SU-DHL-6 (cell line): ENCODE measurements around the gene RENBP.
"Not testable (repeated sequence)": the region's sequence is repeated elsewhere in the genome, so short reads cannot be mapped to it uniquely, and the experiment has no call there.

Experiments used
- H2AFZ ChIP-seq: fragments of 200-600 bp; sonication (generic); 2 replicates; pipeline ENCODE4 v1.6.1; 2014; ENCODE audit warnings: low read depth, mild to moderate bottlenecking, moderate library complexity, mixed read lengths, antibody characterized with exemption, low read length; ENCODE audit not compliant: severe bottlenecking
- H3F3A ChIP-seq: fragments of 200-600 bp; shearing (Covaris generic); 2 replicates; pipeline ENCODE4 v1.6.0; 2016; ENCODE audit warnings: antibody characterized with exemption, mild to moderate bottlenecking; ENCODE audit not compliant: insufficient read depth
- H3K27ac ChIP-seq: fragments of 200-600 bp; sonication (generic); 2 replicates; pipeline ENCODE4 v1.5.1; 2016; ENCODE audit warnings: low read depth, mild to moderate bottlenecking, low read length, moderate library complexity, mixed read lengths
- H3K27me3 ChIP-seq: fragments of 200-600 bp; sonication (generic), shearing (Covaris generic); 2 replicates; pipeline ENCODE4 v1.6.0; 2014; ENCODE audit warnings: mild to moderate bottlenecking, low read length
- H3K36me3 ChIP-seq: fragments of 200-600 bp; sonication (generic); 2 replicates; pipeline ENCODE4 v1.6.1; 2014; ENCODE audit warnings: mild to moderate bottlenecking, low read length, mixed read lengths
- H3K4me2 ChIP-seq: fragments of 300-600, 200-600 bp; shearing (Covaris generic), sonication (generic); 2 replicates; pipeline ENCODE4 v1.6.0; 2014; ENCODE audit warnings: low read length, low read depth, mild to moderate bottlenecking; ENCODE audit not compliant: poor library complexity, severe bottlenecking
- H3K4me3 ChIP-seq: fragments of 200-600 bp; sonication (generic); 2 replicates; pipeline ENCODE4 v1.5.1; 2014; ENCODE audit warnings: antibody characterized with exemption, low read length, mild to moderate bottlenecking, mixed read lengths; ENCODE audit not compliant: insufficient read depth, poor library complexity, severe bottlenecking
- H3K79me2 ChIP-seq: fragments of 200-600 bp; sonication (generic); 2 replicates; pipeline ENCODE4 v1.6.1; 2014; ENCODE audit warnings: mild to moderate bottlenecking, low read length, moderate library complexity; ENCODE audit not compliant: insufficient read depth
- H3K9ac ChIP-seq: fragments of 200-600 bp; sonication (generic); 2 replicates; pipeline ENCODE4 v1.7.0; 2014; ENCODE audit warnings: mild to moderate bottlenecking, low read length
- H3K9me2 ChIP-seq: fragments of 200-600 bp; sonication (generic); replicated peaks from 2 replicates; pipeline ENCODE4 v1.6.1; 2014; ENCODE audit warnings: low read length; ENCODE audit not compliant: insufficient read depth
- H3K9me3 ChIP-seq: fragments of 200-600 bp; sonication (generic); 2 replicates; pipeline ENCODE4 v1.6.1; 2014; ENCODE audit warnings: low read length, mixed read lengths; ENCODE audit not compliant: insufficient read depth
- H4K20me1 ChIP-seq: fragments of 200-600 bp; sonication (generic); 2 replicates; pipeline ENCODE4 v1.6.1; 2014; ENCODE audit warnings: low read depth, mild to moderate bottlenecking, antibody characterized with exemption, low read length, moderate library complexity, mixed read lengths
- EZH2phosphoT487 ChIP-seq: fragments of 200-600 bp; sonication (generic), shearing (Covaris generic); conservative IDR thresholded peaks from 2 replicates; pipeline ENCODE4 v1.6.1; 2018; ENCODE audit warnings: mild to moderate bottlenecking, antibody characterized with exemption, low read length, moderate library complexity, mixed read lengths
- TF ChIP-seq, protein P1 (sequence below): fragments of 200-600 bp; sonication (generic); IDR thresholded peaks from one replicate; pipeline ENCODE4 v1.5.1; 2017; ENCODE audit warnings: antibody characterized with exemption, mild to moderate bottlenecking, low read length, moderate library complexity; ENCODE audit not compliant: insufficient read depth, poor library complexity, severe bottlenecking

RENBP gene

DNA sequence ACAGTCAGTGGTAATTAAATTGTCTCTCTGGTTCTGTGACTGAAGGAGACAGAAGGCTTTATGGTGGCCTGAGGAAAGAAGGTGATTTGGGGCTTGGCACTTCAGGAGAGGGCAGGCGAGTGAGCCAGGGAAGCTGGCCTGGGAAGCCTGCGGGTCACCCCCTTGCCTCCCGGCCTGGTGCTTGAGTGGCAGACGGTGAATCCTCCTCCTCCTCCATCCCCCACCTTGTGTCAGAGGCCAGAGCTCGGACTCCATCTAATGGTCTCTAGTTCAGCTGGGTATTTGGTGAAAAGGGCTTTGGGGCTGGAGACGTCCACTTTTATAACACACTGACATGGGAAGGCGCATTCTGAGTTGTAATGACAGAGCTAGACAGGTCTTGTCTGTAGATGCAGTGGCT lies 36.8 kb upstream of the RENBP start:
- H3K4me3 ChIP-seq = no peak overlapping the region
- H3K79me2 ChIP-seq = no peaks in the 10 kb centered on the region
- H3K36me3 ChIP-seq = no peaks in the 10 kb centered on the region
- TF ChIP-seq, protein P1, sequence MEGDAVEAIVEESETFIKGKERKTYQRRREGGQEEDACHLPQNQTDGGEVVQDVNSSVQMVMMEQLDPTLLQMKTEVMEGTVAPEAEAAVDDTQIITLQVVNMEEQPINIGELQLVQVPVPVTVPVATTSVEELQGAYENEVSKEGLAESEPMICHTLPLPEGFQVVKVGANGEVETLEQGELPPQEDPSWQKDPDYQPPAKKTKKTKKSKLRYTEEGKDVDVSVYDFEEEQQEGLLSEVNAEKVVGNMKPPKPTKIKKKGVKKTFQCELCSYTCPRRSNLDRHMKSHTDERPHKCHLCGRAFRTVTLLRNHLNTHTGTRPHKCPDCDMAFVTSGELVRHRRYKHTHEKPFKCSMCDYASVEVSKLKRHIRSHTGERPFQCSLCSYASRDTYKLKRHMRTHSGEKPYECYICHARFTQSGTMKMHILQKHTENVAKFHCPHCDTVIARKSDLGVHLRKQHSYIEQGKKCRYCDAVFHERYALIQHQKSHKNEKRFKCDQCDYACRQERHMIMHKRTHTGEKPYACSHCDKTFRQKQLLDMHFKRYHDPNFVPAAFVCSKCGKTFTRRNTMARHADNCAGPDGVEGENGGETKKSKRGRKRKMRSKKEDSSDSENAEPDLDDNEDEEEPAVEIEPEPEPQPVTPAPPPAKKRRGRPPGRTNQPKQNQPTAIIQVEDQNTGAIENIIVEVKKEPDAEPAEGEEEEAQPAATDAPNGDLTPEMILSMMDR = no peak
- no peak for TF ChIP-seq EZH2phosphoT487
- no peaks in the 10 kb centered on the region for H4K20me1 ChIP-seq
- H3K27me3 ChIP-seq = no peaks in the 10 kb centered on the region
- no peak overlapping the region for H3K9ac ChIP-seq
- no peak overlapping the region for H3K27ac ChIP-seq
- no peaks in the 10 kb centered on the region for H3K9me3 ChIP-seq
- H3K9me2 ChIP-seq = no peaks in the 10 kb centered on the region
- no peak overlapping the region for H2AFZ ChIP-seq
- H3K4me2 ChIP-seq = no peak overlapping the region
- no peaks in the 10 kb centered on the region for H3F3A ChIP-seq

DNA sequence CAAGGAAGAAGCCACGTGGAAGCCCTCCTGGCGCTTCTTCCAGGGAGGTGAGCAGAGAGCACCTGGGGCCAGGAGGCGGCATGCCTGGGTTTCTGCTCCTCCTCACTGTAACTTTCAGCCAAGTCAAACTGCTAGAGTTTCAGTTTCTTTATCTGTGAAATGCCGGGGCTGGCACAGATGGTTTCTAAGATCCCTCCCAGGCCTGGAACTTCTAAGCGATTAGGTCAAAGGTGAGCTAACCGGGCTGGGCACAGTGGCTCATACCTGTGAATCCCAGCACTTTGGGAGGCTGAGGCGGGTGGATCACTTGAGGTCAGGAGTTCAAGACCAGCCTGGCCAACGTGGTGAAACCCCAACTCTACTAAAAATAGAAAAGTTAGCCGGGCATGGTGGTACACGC lies 36.0 kb upstream of the RENBP start:
- H4K20me1 ChIP-seq, H3K4me2 ChIP-seq, H3K9ac ChIP-seq: not testable (repeated sequence)

DNA sequence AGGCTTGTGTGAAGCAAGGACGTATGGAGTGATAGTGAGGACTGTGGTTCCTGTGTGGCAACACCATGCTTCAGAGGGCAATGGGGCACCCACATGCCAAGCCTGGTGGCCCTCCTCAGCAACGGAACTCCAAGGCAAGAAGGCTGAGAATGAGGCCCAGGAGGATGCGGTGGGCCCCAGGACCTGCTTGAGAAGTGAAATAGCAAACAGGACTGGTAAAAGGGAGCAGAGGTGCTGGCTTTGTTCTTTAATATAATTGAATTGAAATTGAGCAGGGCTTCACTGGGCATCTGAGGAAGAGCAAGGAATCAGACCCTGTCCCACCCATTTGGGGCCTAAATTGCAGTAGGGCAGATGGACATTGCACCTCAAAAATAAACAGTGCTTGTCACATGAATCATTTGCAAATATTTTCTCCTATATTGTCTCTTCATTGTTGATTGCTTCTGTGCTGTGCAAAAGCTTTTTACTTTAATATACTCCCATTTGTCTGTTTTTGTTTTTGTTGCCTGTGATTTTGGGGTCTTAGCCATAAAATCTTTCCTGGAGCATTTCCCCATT lies 30.4 kb upstream of the RENBP start:
- H3K9ac ChIP-seq = no peak overlapping the region
- TF ChIP-seq, protein P1 = no peak

More for the DNA sequence above, 36.0 kb upstream of the RENBP start:
- not testable (repeated sequence) for H3K79me2 ChIP-seq, H3K9me3 ChIP-seq, H3K27ac ChIP-seq, H3K9me2 ChIP-seq, H2AFZ ChIP-seq, H3K4me3 ChIP-seq, H3K36me3 ChIP-seq, H3K27me3 ChIP-seq, H3F3A ChIP-seq

DNA sequence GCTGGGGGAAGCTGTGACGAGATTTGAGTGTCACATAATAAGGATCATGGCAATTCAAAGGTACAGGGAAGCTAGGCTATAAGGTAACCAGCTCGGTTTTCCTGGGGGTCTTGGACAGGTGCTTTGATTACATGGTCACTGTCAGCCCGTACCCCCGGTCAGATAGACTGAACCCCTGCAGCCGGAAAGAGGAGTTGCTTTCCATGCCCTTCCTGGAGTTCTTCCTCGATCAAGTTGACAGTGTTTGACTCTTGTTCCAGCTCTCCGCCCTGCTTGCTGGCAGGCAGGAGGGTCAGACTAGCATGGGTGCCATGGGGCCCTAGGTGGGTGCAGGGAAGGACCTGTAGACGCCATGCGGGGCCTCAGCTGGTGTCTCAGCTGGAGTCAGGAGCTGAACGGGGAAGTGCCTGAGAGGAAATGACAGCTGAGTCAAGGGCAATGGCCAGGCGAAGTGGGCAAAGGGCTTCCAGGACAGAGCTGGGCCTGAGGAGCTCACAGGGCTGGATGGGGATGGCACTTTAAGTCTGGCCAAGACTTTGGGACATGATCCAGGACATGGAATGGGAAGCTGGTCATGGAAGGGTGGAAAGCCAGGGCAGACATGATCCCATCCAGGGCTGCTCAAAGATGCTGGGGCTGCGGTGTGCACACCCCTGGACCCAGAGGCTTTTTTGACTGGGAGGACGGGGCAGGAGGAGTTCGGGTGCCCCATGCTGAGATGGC lies 29.7 kb upstream of the RENBP start:
- no peaks in the 10 kb centered on the region for H3K36me3 ChIP-seq

More for the DNA sequence above, 30.4 kb upstream of the RENBP start:
- Histone ChIP-seq H3K79me2 (peaks cover 17% of the 10 kb centered on the region), H3K27me3 (no peaks in the 10 kb centered on the region), H3K36me3 (no peaks in the 10 kb centered on the region), H3F3A (peaks cover 4% of the 10 kb centered on the region; the same call in 1 of the 2 replicates), H3K9me3 (no peaks in the 10 kb centered on the region), H3K4me2 (no peak overlapping the region), H2AFZ (no peak overlapping the region), H3K4me3 (no peak overlapping the region), H3K9me2 (no peaks in the 10 kb centered on the region), H4K20me1 (no peaks in the 10 kb centered on the region), H3K27ac (no peak overlapping the region)

More for the DNA sequence above, 29.7 kb upstream of the RENBP start:
- Histone ChIP-seq H3F3A (peaks cover 4% of the 10 kb centered on the region; the same call in 1 of the 2 replicates), H3K9me3 (no peaks in the 10 kb centered on the region), H4K20me1 (no peaks in the 10 kb centered on the region), H2AFZ (no peak overlapping the region), H3K27ac (no peak overlapping the region), H3K9me2 (no peaks in the 10 kb centered on the region), H3K9ac (peak overlapping the region; percentile 100), H3K27me3 (no peaks in the 10 kb centered on the region), H3K79me2 (peaks cover 23% of the 10 kb centered on the region), H3K4me2 (peak overlapping the region; percentile 64), H3K4me3 (no peak overlapping the region)
- TF ChIP-seq, protein P1 = no peak
- no peak for TF ChIP-seq EZH2phosphoT487
